Dendritic cell treated with granulocyte-macrophage colony-stimulating factor and Interleukin-4, amounts not matched to agents 40 ng/mL and 50 ng/mL, for 4 days (primary cell): Measurements from ENCODE around the gene PARP16.
"Not testable (repeated sequence)": the region's sequence is repeated elsewhere in the genome, so short reads cannot be mapped to it uniquely, and the experiment has no call there.

Source experiments
- H3K27ac Mint-ChIP-seq: one replicate; pipeline ENCODE4 v1.8.0; 2022; ENCODE audit warnings: mild to moderate bottlenecking, mixed read lengths
- H3K27me3 Mint-ChIP-seq: one replicate; pipeline ENCODE4 v1.8.0; 2022; ENCODE audit warnings: mild to moderate bottlenecking, mixed read lengths
- H3K36me3 Mint-ChIP-seq: one replicate; pipeline ENCODE4 v1.8.0; 2022; ENCODE audit warnings: low read depth, mixed read lengths
- H3K4me1 Mint-ChIP-seq: one replicate; pipeline ENCODE4 v1.8.0; 2022; ENCODE audit warnings: low read depth, mixed read lengths
- H3K4me3 Mint-ChIP-seq: one replicate; pipeline ENCODE4 v1.8.0; 2022; ENCODE audit warnings: mild to moderate bottlenecking, moderate library complexity, mixed read lengths
- H3K9me3 Mint-ChIP-seq: one replicate; pipeline ENCODE4 v1.8.0; 2022; ENCODE audit warnings: mixed read lengths
- intact Hi-C: fragments of 100-400 bp; cut with micrococcal nuclease; formaldehyde crosslinking; loops from one replicate; pipeline ENCODE4 v1.15.0; 2022

The PARP16 gene

GRCh38 chr15:65275728-65276126 is 11.0 kb downstream of the PARP16 start:
- no peaks in the 10 kb centered on the region for H3K27me3 Mint-ChIP-seq
- H3K4me1 Mint-ChIP-seq, result peaks cover 25% of the 10 kb centered on the region
- H3K27ac Mint-ChIP-seq, result no peak overlapping the region
- H3K9me3 Mint-ChIP-seq, result no peaks in the 10 kb centered on the region
- no peak overlapping the region for H3K4me3 Mint-ChIP-seq
- peaks cover 6% of the 10 kb centered on the region for H3K36me3 Mint-ChIP-seq
- intact Hi-C loops, result no loop called here

DNA sequence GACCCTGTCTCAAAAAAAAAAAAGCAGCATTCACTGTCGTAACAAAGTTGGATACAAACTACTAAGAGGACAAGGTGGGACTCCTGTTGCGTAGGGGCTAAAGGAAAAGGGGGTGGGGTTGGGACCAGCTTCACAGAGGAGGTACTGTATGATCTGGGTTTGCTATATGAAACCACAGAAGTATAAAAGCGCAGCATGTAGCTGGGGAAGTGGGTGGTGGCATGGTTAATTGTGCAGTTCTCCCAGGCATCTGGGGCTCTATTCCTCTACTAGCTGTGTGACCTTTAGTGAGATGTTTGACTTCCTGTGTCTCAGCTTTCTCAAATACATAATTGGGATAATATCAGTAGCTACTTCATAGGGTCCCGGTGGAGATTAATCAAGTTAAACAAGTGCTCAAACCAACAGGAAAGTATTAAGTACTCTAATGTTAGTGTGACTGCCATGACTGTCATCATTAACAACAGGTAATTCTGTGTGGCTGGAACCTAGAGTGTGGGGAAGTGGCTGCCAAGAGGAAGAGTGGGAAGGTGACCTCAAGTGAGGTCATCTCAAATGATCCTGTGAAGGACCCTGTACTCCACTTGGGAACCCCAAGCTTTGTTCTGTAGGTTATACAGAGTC is 11.5 kb downstream of the PARP16 start:
- peaks cover 25% of the 10 kb centered on the region for H3K4me1 Mint-ChIP-seq
- no peaks in the 10 kb centered on the region for H3K27me3 Mint-ChIP-seq
- no peak overlapping the region for H3K4me3 Mint-ChIP-seq

DNA sequence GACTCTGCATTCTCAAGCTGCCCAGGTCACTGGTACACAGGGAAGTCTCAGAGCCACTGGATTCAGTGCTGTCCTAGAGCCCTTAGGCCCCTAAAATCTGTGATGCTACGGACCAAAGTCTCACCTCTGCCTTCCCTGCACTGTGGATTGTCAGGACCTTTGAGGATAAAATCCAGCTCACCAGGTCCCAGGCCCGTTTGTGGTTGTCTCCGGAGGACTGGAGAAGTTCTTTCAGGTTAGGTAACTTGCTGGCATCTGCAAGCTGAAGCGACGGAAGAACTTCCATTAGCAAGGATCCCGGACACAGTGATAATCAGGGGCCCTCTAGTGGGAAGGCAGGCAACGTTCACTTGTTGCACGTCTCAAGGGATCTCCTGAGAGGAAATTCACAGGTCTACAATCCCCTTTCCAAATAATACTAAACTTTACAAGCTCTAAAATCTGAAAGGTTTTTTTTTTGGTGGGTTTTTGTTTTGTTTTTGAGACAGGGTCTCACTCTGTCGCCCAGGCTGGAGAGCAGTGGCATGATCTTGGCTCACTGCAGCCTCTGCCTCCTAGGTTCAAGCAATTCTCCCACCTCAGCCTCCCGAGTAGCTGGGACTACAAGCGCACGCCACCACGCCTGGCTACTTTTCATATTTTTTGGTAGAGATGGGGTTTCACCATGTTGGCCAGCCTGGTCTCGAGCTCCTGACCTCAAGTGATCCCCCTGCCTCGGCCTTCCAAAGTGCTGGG is 15.7 kb downstream of the PARP16 start:
- intact Hi-C loops, result not testable (repeated sequence)
- H3K36me3 Mint-ChIP-seq, result peaks cover 18% of the 10 kb centered on the region

More for the DNA sequence above, 11.5 kb downstream of the PARP16 start:
- intact Hi-C loops, result no loop called here
- no peak overlapping the region for H3K27ac Mint-ChIP-seq
- no peaks in the 10 kb centered on the region for H3K9me3 Mint-ChIP-seq
- peaks cover 6% of the 10 kb centered on the region for H3K36me3 Mint-ChIP-seq

DNA sequence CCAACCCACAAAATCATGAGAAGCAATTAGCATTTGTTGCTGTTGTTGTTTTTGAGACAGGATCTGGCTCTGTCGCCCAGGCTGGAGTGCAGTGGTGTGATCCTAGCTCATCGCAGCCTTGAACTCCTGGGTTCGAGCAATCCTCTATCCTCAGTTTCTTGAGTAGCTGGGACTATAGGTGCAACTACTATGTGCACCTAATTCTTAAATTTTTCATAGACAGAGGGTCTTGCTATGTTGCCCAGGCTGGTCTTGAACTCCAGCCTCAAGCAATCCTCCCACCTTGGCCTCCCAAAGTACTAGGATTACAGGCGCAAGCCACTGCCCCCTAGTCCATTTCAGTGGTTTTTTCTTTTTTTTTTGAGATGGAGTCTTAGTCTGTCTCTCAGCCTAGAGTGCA is 18.3 kb downstream of the PARP16 start:
- no peaks in the 10 kb centered on the region for H3K9me3 Mint-ChIP-seq

More for the DNA sequence above, 15.7 kb downstream of the PARP16 start:
- peaks cover 12% of the 10 kb centered on the region for H3K4me1 Mint-ChIP-seq
- not testable (repeated sequence) for H3K4me3 Mint-ChIP-seq, H3K9me3 Mint-ChIP-seq, H3K27me3 Mint-ChIP-seq, H3K27ac Mint-ChIP-seq

DNA sequence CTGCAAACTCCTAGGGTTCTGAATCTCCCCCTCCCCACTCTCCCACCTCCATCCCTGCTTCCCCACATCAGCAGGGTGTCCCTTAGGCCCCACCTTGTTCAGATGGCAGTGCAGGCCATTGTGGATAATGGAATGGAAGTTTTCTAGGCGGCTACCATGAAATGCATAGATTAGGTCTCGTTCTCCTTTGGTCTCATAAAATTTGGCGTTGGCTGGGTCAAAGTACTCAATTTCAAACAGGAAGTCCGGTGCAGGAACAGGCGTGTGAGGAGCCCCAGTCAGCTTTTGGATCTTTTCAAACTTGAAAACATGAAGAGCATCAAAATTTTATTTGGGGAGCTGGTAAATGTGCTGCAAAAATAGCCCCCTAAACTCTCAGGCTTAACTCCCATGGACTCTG is 20.2 kb downstream of the PARP16 start:
- Mint-ChIP-seq H3K9me3 (no peaks in the 10 kb centered on the region), H3K27ac (no peak overlapping the region), H3K4me1 (no peaks in the 10 kb centered on the region), H3K27me3 (no peaks in the 10 kb centered on the region), H3K4me3 (no peak overlapping the region), H3K36me3 (peaks cover 37% of the 10 kb centered on the region)
- intact Hi-C loops, result no loop called here

More for the DNA sequence above, 18.3 kb downstream of the PARP16 start:
- Mint-ChIP-seq H3K4me3 (no peak overlapping the region), H3K27ac (no peak overlapping the region), H3K4me1 (no peaks in the 10 kb centered on the region), H3K36me3 (peaks cover 18% of the 10 kb centered on the region), H3K27me3 (no peaks in the 10 kb centered on the region)
- intact Hi-C loops, result no loop called here

DNA sequence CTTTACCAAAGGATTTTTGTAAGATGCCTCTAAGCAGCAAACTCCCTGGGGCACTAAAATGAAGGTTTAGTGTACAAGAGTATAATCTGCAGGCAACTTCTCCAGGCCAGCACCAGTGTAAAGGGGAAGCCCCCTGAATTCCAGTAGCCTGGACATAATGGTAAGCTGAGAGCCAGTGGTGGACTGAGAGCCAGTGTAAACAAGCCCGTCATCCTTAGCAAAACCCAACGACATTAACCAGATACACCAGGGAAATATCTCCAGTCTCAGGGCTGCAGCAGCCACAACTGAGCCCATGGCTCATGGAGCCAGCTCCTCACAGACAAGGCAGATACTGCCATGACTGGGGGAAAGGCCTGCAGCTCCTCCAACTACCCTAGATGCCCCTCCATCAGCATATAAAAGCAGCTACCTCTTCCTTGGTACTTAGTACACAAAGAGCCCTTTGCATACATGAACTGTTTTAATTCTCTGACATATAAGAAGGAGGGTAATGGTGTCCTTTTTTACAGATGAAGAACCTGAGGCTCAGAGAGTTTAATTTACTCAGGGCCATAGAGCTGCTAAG is 21.7 kb downstream of the PARP16 start:
- H3K9me3 Mint-ChIP-seq, result no peaks in the 10 kb centered on the region
- intact Hi-C loops, result no loop called here
- H3K27ac Mint-ChIP-seq, result no peak overlapping the region
- H3K36me3 Mint-ChIP-seq, result peaks cover 51% of the 10 kb centered on the region
- H3K4me3 Mint-ChIP-seq, result no peak overlapping the region
- H3K27me3 Mint-ChIP-seq, result no peaks in the 10 kb centered on the region
- no peaks in the 10 kb centered on the region for H3K4me1 Mint-ChIP-seq

DNA sequence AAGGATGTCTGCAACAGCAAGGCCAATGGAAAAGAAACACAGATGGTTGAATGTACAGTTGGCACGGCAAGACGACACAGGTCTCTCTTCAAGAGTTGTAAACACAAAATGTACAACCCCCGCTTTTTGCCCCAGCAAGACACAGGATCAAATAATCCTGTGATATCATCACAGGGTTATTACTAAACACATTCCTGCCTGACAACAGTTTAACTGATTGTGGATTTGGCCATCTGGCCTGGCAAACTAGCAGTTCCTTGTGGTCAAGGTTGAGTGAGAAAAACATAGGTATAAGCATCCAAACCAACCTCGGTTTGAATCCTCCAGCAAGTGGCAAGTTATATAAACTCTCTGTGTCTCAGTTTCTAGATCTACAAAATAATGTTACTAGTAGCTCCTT is 23.4 kb downstream of the PARP16 start:
- no peaks in the 10 kb centered on the region for H3K27me3 Mint-ChIP-seq
- H3K4me1 Mint-ChIP-seq, result no peaks in the 10 kb centered on the region
- peaks cover 55% of the 10 kb centered on the region for H3K36me3 Mint-ChIP-seq
- no peaks in the 10 kb centered on the region for H3K9me3 Mint-ChIP-seq
- intact Hi-C loops, result no loop called here
- no peak overlapping the region for H3K27ac Mint-ChIP-seq
- no peak overlapping the region for H3K4me3 Mint-ChIP-seq

DNA sequence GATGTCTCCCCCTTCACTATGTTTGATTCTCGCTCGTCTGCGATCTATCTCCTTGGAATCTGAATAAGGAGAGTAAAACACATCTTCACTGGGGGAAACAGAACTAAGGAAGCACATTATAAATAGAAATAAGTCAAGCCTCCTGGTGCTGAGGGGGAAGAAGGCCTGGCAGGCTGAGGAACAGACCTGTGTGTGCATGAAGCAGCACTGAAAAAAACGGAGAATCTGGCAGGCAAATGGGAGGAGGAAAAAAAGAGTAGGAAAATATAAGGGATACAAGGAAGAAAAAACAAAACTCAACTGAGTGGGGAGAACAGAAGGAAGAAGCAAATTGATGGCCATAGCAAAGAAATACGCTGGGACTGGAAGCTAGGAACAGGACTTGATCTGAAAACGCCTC is 25.7 kb downstream of the PARP16 start:
- no peaks in the 10 kb centered on the region for H3K27me3 Mint-ChIP-seq
- no peaks in the 10 kb centered on the region for H3K9me3 Mint-ChIP-seq
- H3K27ac Mint-ChIP-seq, result no peak overlapping the region
- peaks cover 65% of the 10 kb centered on the region for H3K36me3 Mint-ChIP-seq
- no peak overlapping the region for H3K4me3 Mint-ChIP-seq
- no peaks in the 10 kb centered on the region for H3K4me1 Mint-ChIP-seq
- intact Hi-C loops, result no loop called here

DNA sequence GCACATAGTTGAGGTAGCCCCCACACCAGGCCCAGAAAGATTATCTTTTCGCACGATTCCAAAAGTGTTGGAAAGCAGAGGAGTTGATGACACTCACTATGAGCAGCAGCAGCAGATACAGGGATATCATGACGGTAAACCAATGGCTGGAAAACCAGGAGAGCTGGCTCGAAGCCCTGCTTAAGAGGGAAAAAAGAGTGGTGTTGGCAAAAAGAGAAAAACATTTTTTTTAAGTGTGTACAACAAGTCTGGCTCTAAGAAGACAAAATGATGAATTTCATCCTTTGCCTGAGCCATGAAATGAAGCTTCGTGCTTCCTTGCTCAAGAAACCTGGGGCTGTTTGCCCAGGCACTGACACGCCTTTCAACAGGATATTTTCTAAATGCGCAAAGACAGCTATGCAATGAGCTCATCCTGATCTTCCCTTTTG is 27.3 kb downstream of the PARP16 start:
- intact Hi-C loops, result no loop called here
- peaks cover 67% of the 10 kb centered on the region for H3K36me3 Mint-ChIP-seq
- no peak overlapping the region for H3K4me3 Mint-ChIP-seq
- no peaks in the 10 kb centered on the region for H3K9me3 Mint-ChIP-seq
- no peaks in the 10 kb centered on the region for H3K4me1 Mint-ChIP-seq
- no peaks in the 10 kb centered on the region for H3K27me3 Mint-ChIP-seq
- no peak overlapping the region for H3K27ac Mint-ChIP-seq

DNA sequence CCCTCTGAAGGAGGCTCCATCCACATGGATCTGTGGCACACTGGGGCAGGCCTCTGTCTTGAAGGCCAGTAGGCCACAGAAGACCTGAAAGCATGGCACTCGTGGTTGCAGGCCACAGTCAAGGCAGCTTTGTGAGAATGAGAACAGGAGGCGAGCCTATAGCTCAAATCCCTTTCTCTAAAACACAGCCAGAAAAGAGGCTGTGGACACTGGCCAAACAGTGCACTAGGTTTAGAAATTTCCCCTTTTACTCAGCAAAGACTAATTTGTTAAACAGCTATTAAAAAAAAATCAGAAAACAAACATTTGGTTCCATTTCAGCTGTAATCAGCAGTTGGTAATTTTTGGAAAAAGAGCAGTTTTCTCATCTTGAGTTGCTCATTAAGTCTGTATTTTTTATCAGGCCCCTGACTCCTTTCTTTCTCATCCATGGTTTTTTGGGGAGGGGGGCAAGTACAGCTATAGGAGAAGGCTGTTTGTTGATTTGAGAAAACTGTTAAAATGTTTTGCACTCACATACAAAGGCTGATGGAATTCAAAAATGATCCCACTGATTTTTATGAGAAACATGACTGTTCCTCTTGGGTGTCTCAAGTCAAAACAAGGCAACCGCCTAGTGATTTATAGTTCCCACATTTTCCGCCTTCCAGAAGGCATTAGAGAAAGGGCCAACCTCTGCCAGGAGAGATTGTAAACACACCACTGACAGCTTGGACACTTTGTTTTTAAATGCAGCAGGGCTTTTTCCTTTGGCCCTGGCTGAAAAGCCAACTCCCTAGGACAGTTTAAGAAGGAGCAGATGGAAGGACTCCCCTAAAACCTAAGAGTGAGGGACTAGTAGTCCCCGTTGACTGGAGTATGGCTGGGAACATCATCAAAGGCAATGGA is 28.1 kb downstream of the PARP16 start:
- H3K27me3 Mint-ChIP-seq, result no peaks in the 10 kb centered on the region
- no peak overlapping the region for H3K4me3 Mint-ChIP-seq
- H3K9me3 Mint-ChIP-seq, result no peaks in the 10 kb centered on the region
- peaks cover 71% of the 10 kb centered on the region for H3K36me3 Mint-ChIP-seq
- H3K4me1 Mint-ChIP-seq, result no peaks in the 10 kb centered on the region
- H3K27ac Mint-ChIP-seq, result no peak overlapping the region
- intact Hi-C loops, result no loop called here

- Mint-ChIP-seq H3K4me1 (no peaks in the 10 kb centered on the region), H3K27ac (no peak overlapping the region), H3K9me3 (no peaks in the 10 kb centered on the region), H3K4me3 (no peak overlapping the region), H3K27me3 (no peaks in the 10 kb centered on the region), H3K36me3 (peaks cover 48% of the 10 kb centered on the region)
- intact Hi-C loops, result no loop called here
Observed at GRCh38 chr15:65255486-65256140, 31.1 kb downstream of the PARP16 start.

DNA sequence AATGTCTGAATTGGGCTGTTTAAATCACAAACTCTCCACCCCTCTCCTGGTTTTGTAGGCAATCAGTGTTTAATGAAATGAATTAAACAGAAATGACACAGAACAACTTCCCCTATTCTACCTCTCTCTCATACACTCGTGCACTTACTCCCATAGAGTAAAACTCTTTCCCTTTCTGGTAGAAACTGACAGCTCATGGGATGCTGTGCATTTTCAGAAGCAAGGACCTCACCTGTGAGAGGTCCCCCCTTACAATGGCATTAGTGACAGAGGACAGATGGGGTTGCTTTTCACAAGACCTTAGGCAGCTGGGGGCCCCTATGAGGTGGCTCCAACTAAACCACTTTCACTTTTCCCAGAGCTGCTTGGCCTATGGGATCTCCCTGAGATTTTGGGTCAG is 31.9 kb downstream of the PARP16 start:
- intact Hi-C loops, result no loop called here
- Mint-ChIP-seq H3K4me3 (no peak overlapping the region), H3K4me1 (no peaks in the 10 kb centered on the region), H3K27me3 (no peaks in the 10 kb centered on the region), H3K27ac (no peak overlapping the region), H3K9me3 (no peaks in the 10 kb centered on the region), H3K36me3 (peaks cover 43% of the 10 kb centered on the region)

- Mint-ChIP-seq H3K9me3 (no peaks in the 10 kb centered on the region), H3K27ac (no peak overlapping the region), H3K27me3 (no peaks in the 10 kb centered on the region), H3K4me1 (no peaks in the 10 kb centered on the region), H3K4me3 (no peak overlapping the region), H3K36me3 (peaks cover 39% of the 10 kb centered on the region)
- intact Hi-C loops, result no loop called here
Observed at GRCh38 chr15:65254356-65254755, 32.3 kb downstream of the PARP16 start.
